Peyer's patch (tissue), 4 donors: ENCODE data around the gene MAML3. TPM values are rescaled to one million over a fixed set of nuclear protein-coding genes. Genes with fewer than 3 reads are reported as not detected.

Source experiments
- DNase-seq, 3 donors: peaks; one replicate each; pipeline ENCODE4 v3.0.0-alpha.2; 2017 to 2019
- H3K27ac ChIP-seq, 4 donors: fragments of 200-600 bp; sonication (generic); one replicate each; pipeline ENCODE4 v1.5.1; 2016 to 2019
- H3K27me3 ChIP-seq, 2 donors: fragments of 200-600 bp; sonication (generic); one replicate each; pipeline ENCODE4 v1.5.1; 2019
- H3K36me3 ChIP-seq, 3 donors: fragments of 200-600 bp; sonication (generic); one replicate each; pipeline ENCODE4 v1.5.1; 2016 to 2019
- H3K4me1 ChIP-seq, 4 donors: fragments of 200-600 bp; sonication (generic); one replicate each; pipeline ENCODE4 v1.5.1; 2016 to 2019
- H3K4me3 ChIP-seq, 4 donors: fragments of 200-600 bp; sonication (generic); 1 replicate in 3 of 4; 2 replicates in 1 of 4; pipeline ENCODE4 v1.5.1; 2016 to 2019; ENCODE audit warnings: mild to moderate bottlenecking in 1 of 4
- H3K9me3 ChIP-seq, 4 donors: fragments of 200-600 bp; sonication (generic); one replicate each; pipeline ENCODE4 v1.5.1; 2016 to 2019; ENCODE audit warnings: mild to moderate bottlenecking in 1 of 4
- POLR2A ChIP-seq, 2 donors: fragments of 450-650 bp; IDR thresholded peaks; one replicate each; pipeline ENCODE4 v1.5.1; 2017; ENCODE audit warnings: antibody characterized with exemption in 2 of 2, mild to moderate bottlenecking in 2 of 2, moderate library complexity in 2 of 2
- total RNA-seq, 4 donors: library from RNA; depleted of rRNA; stranded (reverse); fragments of >200 nt; gene quantifications; one replicate each; pipeline ENCODE4 v1.1.0, GENCODE V29; 2016
- TF ChIP-seq, protein P1 (sequence below), 6 experiments: fragments of 450-650 bp in 4 of 6; fragments of 200-600 bp in 2 of 6; sonication (generic) in 1 of 6; IDR thresholded peaks; one replicate each; pipeline ENCODE4 v1.5.1; 2017 to 2019; ENCODE audit warnings: antibody characterized with exemption in 6 of 6, mild to moderate bottlenecking in 3 of 6, moderate library complexity in 1 of 6

MAML3 gene
- total RNA-seq, 4 donors from 2014 or later: 6.5 to 44.6 (median 22.1) TPM

DNA sequence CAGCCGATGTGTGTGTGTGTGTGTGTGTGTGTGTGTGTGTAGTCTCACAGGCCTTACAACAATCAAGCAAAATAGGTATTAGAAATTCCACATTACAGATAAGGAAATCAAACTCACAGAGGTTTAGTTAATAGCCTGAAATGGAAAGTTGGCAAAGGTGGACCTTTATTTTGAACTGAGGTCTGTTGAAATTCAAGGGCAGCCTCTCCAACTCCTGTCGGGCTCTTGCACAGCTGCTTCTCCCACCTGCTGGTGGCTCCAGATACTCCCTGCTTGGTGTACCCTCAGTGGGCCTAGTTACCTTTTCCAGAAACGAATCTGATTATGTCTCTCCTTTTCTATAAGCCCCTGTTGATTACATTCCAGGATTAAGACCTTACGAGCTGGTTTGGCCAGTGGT, 292.5 kb downstream of the MAML3 start:
- Histone ChIP-seq H3K27ac (no peak overlapping the region), H3K9me3 (no peaks in the 10 kb centered on the region)
- TF ChIP-seq, protein P1, sequence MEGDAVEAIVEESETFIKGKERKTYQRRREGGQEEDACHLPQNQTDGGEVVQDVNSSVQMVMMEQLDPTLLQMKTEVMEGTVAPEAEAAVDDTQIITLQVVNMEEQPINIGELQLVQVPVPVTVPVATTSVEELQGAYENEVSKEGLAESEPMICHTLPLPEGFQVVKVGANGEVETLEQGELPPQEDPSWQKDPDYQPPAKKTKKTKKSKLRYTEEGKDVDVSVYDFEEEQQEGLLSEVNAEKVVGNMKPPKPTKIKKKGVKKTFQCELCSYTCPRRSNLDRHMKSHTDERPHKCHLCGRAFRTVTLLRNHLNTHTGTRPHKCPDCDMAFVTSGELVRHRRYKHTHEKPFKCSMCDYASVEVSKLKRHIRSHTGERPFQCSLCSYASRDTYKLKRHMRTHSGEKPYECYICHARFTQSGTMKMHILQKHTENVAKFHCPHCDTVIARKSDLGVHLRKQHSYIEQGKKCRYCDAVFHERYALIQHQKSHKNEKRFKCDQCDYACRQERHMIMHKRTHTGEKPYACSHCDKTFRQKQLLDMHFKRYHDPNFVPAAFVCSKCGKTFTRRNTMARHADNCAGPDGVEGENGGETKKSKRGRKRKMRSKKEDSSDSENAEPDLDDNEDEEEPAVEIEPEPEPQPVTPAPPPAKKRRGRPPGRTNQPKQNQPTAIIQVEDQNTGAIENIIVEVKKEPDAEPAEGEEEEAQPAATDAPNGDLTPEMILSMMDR (IDR thresholded peaks at IDR 0.05): no peak
- no peak for TF ChIP-seq POLR2A (IDR thresholded peaks at IDR 0.05)

DNA sequence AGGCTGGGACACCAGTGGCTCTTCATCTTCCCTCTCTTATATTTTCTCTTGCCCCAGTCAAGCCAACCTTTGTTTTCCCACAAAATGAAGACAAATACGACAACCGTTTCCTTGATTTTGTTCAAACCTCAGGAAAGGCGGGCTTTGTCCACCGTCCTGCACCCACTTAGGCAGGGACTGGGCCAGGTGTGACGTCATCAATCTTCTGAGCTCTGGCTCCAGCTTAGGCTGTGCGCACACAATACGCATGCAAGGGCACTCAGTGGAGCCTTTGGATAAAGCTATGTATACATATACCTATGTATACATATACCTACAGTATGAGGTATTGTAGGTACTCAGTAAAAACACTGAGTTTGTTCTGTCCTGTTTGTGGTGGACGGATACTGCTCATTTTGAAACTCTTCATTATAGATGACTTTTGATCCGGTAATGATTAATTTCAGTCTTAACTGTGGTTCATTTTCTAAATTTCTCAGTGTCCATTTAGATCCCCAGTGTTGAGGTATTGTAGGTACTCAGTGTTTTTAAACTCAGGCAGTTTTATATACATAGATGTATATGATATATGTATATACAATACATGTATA, 293.5 kb downstream of the MAML3 start:
- DNase-seq: no peak
- Histone ChIP-seq H3K9me3 (no peaks in the 10 kb centered on the region), H3K27me3 (no peaks in the 10 kb centered on the region), H3K27ac (no peak overlapping the region), H3K4me1 (no peaks in the 10 kb centered on the region), H3K4me3 (no peak overlapping the region), H3K36me3 (no peaks in the 10 kb centered on the region)
- TF ChIP-seq POLR2A (IDR thresholded peaks at IDR 0.05): no peak
- TF ChIP-seq, protein P1 (IDR thresholded peaks at IDR 0.05): no peak

More for the DNA sequence above, 292.5 kb downstream of the MAML3 start:
- no peaks in the 10 kb centered on the region for H3K36me3 ChIP-seq
- H3K4me3 ChIP-seq: no peak overlapping the region
- DNase-seq: no peak
- peaks cover 0 to 4% (median 0%) of the 10 kb centered on the region in 4 donors for H3K4me1 ChIP-seq
- H3K27me3 ChIP-seq: no peaks in the 10 kb centered on the region

DNA sequence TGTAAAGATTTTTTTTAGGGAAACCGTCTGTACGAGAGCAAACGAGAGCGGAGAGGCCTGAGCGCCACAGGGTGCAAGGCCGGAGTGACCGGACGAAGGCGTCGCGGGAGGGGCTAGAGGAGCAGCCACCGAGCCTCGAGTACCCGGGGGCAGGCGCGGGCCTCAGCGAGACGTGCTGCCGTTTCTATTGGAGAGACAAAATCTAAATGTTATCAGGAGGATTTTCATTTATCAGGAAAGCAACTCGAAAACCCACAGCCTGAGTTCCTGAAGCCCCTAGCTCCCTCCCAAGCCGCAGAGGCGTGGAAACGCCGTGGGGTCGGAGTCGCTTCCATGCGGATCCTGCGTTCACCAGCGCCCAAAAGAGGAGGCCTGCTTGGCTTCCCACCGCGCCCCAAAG, 294.1 kb downstream of the MAML3 start:
- Histone ChIP-seq H3K27ac (no peak overlapping the region), H3K4me1 (no peaks in the 10 kb centered on the region), H3K27me3 (no peaks in the 10 kb centered on the region), H3K4me3 (no peak overlapping the region), H3K36me3 (no peaks in the 10 kb centered on the region), H3K9me3 (no peaks in the 10 kb centered on the region)
- TF ChIP-seq POLR2A (IDR thresholded peaks at IDR 0.05): no peak
- TF ChIP-seq, protein P1 (IDR thresholded peaks at IDR 0.05): no peak
- DNase-seq: no peak

DNA sequence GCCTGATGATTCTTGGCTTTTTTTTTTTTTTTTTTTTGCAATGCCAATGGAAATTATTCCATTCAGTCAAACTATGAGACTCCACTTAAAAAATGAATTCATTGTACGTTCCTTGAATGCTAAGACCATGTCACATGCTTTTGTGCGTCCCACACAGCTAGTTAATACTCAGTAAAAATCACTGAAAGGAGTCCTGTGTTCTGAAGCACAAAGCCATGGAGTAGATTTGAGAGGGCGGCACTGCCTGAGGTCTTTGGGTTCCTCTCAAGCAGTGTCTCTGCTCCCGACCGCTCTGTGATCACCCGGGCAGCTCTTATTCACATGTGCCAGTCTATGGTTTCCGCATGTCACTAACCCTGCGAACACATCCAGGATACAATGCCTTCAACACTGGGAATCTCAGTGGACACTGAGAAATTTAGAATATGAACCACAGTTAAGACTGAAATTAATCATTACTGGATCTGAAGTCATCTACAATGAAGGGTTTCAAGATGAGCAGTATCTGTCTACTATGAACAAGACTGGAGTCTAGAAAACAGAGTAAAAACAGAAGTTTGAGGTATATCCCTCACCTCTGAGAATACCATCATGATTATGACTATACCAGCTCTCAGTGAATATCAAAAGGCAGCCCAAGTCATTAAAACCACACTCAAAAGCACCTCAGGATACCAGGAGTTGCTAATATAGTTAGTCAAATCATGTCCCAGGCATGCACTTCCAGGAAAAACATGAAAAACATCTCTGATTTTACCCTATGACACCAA, 295.4 kb downstream of the MAML3 start:
- Histone ChIP-seq H3K36me3 (no peaks in the 10 kb centered on the region), H3K27me3 (no peaks in the 10 kb centered on the region), H3K9me3 (no peaks in the 10 kb centered on the region), H3K4me1 (no peaks in the 10 kb centered on the region), H3K4me3 (no peak overlapping the region), H3K27ac (no peak overlapping the region)
- no peak for DNase-seq
- TF ChIP-seq, protein P1 (IDR thresholded peaks at IDR 0.05): no peak

DNA sequence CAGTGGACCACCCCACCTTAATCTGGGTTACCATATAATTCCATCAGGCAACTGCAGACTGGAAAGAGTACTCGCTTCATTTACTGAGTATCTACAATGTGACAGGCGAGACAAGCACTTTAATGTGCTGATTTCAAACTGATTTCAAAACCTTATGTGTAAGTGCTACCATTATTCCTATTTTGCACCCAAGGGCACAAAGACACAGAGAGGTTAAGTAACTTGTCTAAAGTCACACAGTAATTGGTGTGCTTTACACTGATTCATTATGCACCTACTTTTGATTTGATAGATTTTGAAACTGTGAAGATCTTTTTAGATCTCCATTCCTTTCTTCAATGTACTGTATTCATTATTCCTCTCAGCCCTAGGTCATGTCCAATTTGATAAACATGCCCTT, 296.0 kb downstream of the MAML3 start:
- no peaks in the 10 kb centered on the region for H3K4me1 ChIP-seq
- H3K9me3 ChIP-seq: no peaks in the 10 kb centered on the region
- H3K27me3 ChIP-seq: no peaks in the 10 kb centered on the region
- no peaks in the 10 kb centered on the region for H3K36me3 ChIP-seq
- TF ChIP-seq POLR2A (IDR thresholded peaks at IDR 0.05): no peak
- TF ChIP-seq, protein P1 (IDR thresholded peaks at IDR 0.05): no peak
- DNase-seq: no peak
- no peak overlapping the region for H3K4me3 ChIP-seq
- no peak overlapping the region for H3K27ac ChIP-seq
